Fibroblast of skin of right quadriceps (primary cell): ENCODE results near the gene DISP3.

Experiments used
- DNase-seq: peaks from one replicate; pipeline ENCODE4 v3.0.0-alpha.2; 2013

Gene DISP3

GRCh38 chr1:11518791-11519628 is 40.1 kb downstream of the DISP3 start:
- DNase-seq = no peak

- DNase-seq = no peak
These were observed 40.7 kb downstream of the DISP3 start for GRCh38 chr1:11519629-11520031.

GRCh38 chr1:11520531-11521233 is 41.7 kb downstream of the DISP3 start:
- DNase-seq = no peak

- no peak for DNase-seq
These were observed 42.8 kb downstream of the DISP3 start for GRCh38 chr1:11521582-11522399.

GRCh38 chr1:11522400-11523235 is 43.7 kb downstream of the DISP3 start:
- DNase-seq = no peak

- DNase-seq = no peak
These were observed 44.3 kb downstream of the DISP3 start for GRCh38 chr1:11523261-11523660.

- DNase-seq = no peak
These were observed 45.0 kb downstream of the DISP3 start for GRCh38 chr1:11523746-11524464.

- no peak for DNase-seq
These were observed 45.7 kb downstream of the DISP3 start for GRCh38 chr1:11524465-11525150.

GRCh38 chr1:11525151-11525505 is 46.2 kb downstream of the DISP3 start:
- DNase-seq = no peak

- no peak for DNase-seq
These were observed 46.6 kb downstream of the DISP3 start for GRCh38 chr1:11525516-11525915.

GRCh38 chr1:11526071-11526895 is 47.3 kb downstream of the DISP3 start:
- DNase-seq = no peak

- no peak for DNase-seq
These were observed 48.8 kb downstream of the DISP3 start for GRCh38 chr1:11527541-11528452.

GRCh38 chr1:11528611-11529261 is 49.8 kb downstream of the DISP3 start:
- DNase-seq = no peak

GRCh38 chr1:11529330-11529729 is 50.4 kb downstream of the DISP3 start:
- no peak for DNase-seq

GRCh38 chr1:11529763-11530730 is 51.1 kb downstream of the DISP3 start:
- DNase-seq = no peak

GRCh38 chr1:11530731-11531311 is 51.9 kb downstream of the DISP3 start:
- DNase-seq = no peak

GRCh38 chr1:11531314-11531870 is 52.4 kb downstream of the DISP3 start:
- no peak for DNase-seq
